A549 (cell line): ENCODE results near the gene TTC28. TPM values are rescaled to one million over a fixed set of nuclear protein-coding genes. Genes with fewer than 3 reads are reported as not detected.

Experiments
- ATAC-seq, 2 experiments: fragments of 200-7000 bp in 1 of 2; fragments of >200 bp in 1 of 2; cut with Nextera tagmentation in 1 of 2; cut with Tn5 transposase in 1 of 2; 3 replicates each; pipeline versions ENCODE4 v1.8.0 to v1.9.1; 2018 to 2020; ENCODE audit warnings: mild to moderate bottlenecking in 1 of 2, moderate library complexity in 1 of 2
- CTCF ChIA-PET: fragments of 300-600 bp; sonication (Branson Sonifier 250); formaldehyde crosslinking; extraction: SDS; loops from one replicate; lab custom pipeline; 2021; ENCODE audit warnings: antibody characterized with exemption, inconsistent platforms; lab: Yijun Ruan, JAX
- POLR2A ChIA-PET: fragments of 350-600 bp; formaldehyde crosslinking; extraction: SDS; loops from one replicate; lab custom pipeline; 2021; ENCODE audit warnings: antibody characterized with exemption, inconsistent platforms; lab: Yijun Ruan, JAX
- DNase-seq, 2 experiments: peaks; one replicate each; pipeline versions ENCODE4 v3.0.0 to v3.0.0-alpha.2; 2011 to 2016; ENCODE audit warnings: low read depth in 1 of 2, low spot score in 1 of 2
- FAIRE-seq: peaks from 2 replicates; lab custom pipeline; 2011; peaks lifted over from hg19 to GRCh38; lab: Jason Lieb, UNC
- H3K27ac ChIP-seq, 2 experiments: fragments of >200 bp; sonication (Bioruptor Twin); formaldehyde crosslinking; 3 replicates each; pipeline ENCODE4 v1.5.1; 2016 to 2017
- H3K4me1 ChIP-seq: fragments of >200 bp; sonication (Bioruptor Twin); formaldehyde crosslinking; 3 replicates; pipeline ENCODE4 v1.6.1; 2016
- H3K4me2 ChIP-seq: fragments of >200 bp; sonication (Bioruptor Twin); formaldehyde crosslinking; 3 replicates; pipeline ENCODE4 v1.6.1; 2016
- H3K4me3 ChIP-seq: fragments of >200 bp; sonication (Bioruptor Twin); formaldehyde crosslinking; 3 replicates; pipeline ENCODE4 v1.5.1; 2016
- H3K9me3 ChIP-seq: fragments of >200 bp; sonication (Bioruptor Twin); formaldehyde crosslinking; 3 replicates; pipeline ENCODE4 v1.6.1; 2016
- CBX8 ChIP-seq: fragments of 200-600 bp; sonication (generic); IDR thresholded peaks from 2 replicates; pipeline ENCODE4 v1.6.1; 2016
- CEBPB ChIP-seq, 2 experiments: fragments of >200 bp in 1 of 2; sonication (Bioruptor Twin) in 1 of 2; formaldehyde crosslinking in 1 of 2; IDR thresholded peaks; 2 replicates each; pipeline ENCODE4 v1.6.1; 2012 to 2016
- E2F6 ChIP-seq: IDR thresholded peaks from 2 replicates; pipeline ENCODE4 v1.6.1; 2012; ENCODE audit warnings: low read depth, borderline replicate concordance
- EHF ChIP-seq: fragments of 250-450 bp; sonication (Bioruptor Pico); IDR thresholded peaks from 2 replicates; pipeline ENCODE4 v1.5.0; 2020; ENCODE audit warnings: mild to moderate bottlenecking
- ESRRA ChIP-seq: fragments of 150-350 bp; IDR thresholded peaks from 2 replicates; pipeline ENCODE4 v1.6.1; 2014; ENCODE audit warnings: mild to moderate bottlenecking, low read length, borderline replicate concordance
- FOSL2 ChIP-seq, 2 experiments: fragments of 450-650 bp in 1 of 2; fragments of >200 bp in 1 of 2; sonication (Bioruptor Twin) in 1 of 2; formaldehyde crosslinking; IDR thresholded peaks; 2 replicates each; pipeline versions ENCODE4 v1.5.0 to v1.6.1; 2016 to 2020; ENCODE audit warnings: mild to moderate bottlenecking in 1 of 2, moderate library complexity in 1 of 2
- FOXS1 ChIP-seq: fragments of 250-450 bp; sonication (Bioruptor Pico); IDR thresholded peaks from 2 replicates; pipeline ENCODE4 v1.5.0; 2020; ENCODE audit warnings: mild to moderate bottlenecking, moderate library complexity
- HDAC2 ChIP-seq: fragments of 200-600 bp; sonication (generic); IDR thresholded peaks from 2 replicates; pipeline ENCODE4 v1.6.1; 2016
- HEYL ChIP-seq: fragments of 250-450 bp; sonication (Bioruptor Pico); IDR thresholded peaks from 2 replicates; pipeline ENCODE4 v1.8.0; 2021; ENCODE audit warnings: mild to moderate bottlenecking, moderate library complexity
- HOXB13 ChIP-seq: fragments of 250-450 bp; sonication (Bioruptor Pico); IDR thresholded peaks from 2 replicates; pipeline ENCODE4 v1.5.0; 2020; ENCODE audit warnings: low read depth, mild to moderate bottlenecking, moderate library complexity
- JUN ChIP-seq, 2 experiments: fragments of >200 bp; sonication (Bioruptor Twin); formaldehyde crosslinking; IDR thresholded peaks; 2 replicates in 1 of 2; 3 replicates in 1 of 2; pipeline ENCODE4 v1.6.1; 2016 to 2017
- MAFK ChIP-seq: fragments of 450-650 bp; IDR thresholded peaks from 2 replicates; pipeline ENCODE4 v1.6.1; 2014; ENCODE audit not compliant: partially characterized antibody
- POLR2AphosphoS2 ChIP-seq: conservative IDR thresholded peaks from 2 replicates; pipeline ENCODE4 v1.6.1; 2012; ENCODE audit warnings: low read length, improper control_type of control experiment, inconsistent platforms
- RAD21 ChIP-seq, 2 experiments: fragments of >200 bp in 1 of 2; sonication (Bioruptor Twin) in 1 of 2; formaldehyde crosslinking in 1 of 2; IDR thresholded peaks in 1 of 2; conservative IDR thresholded peaks in 1 of 2; 2 replicates in 1 of 2; 3 replicates in 1 of 2; pipeline ENCODE4 v1.6.1; 2012 to 2018; ENCODE audit warnings: inconsistent platforms in 1 of 2
- RCOR1 ChIP-seq: fragments of 150-350 bp; IDR thresholded peaks from 2 replicates; pipeline ENCODE4 v1.6.1; 2014; ENCODE audit warnings: antibody characterized with exemption, low read length, low read depth
- REST ChIP-seq: fragments of 200-600 bp; sonication (generic); IDR thresholded peaks from 2 replicates; pipeline ENCODE4 v1.6.1; 2016; ENCODE audit warnings: antibody characterized with exemption, mild to moderate bottlenecking, moderate library complexity
- SMC3 ChIP-seq: fragments of >200 bp; sonication (Bioruptor Twin); formaldehyde crosslinking; IDR thresholded peaks from 3 replicates; pipeline ENCODE4 v1.6.1; 2018; ENCODE audit warnings: inconsistent platforms
- SREBF2 ChIP-seq: fragments of 450-650 bp; IDR thresholded peaks from 2 replicates; pipeline ENCODE4 v1.6.1; 2014; ENCODE audit warnings: mild to moderate bottlenecking, moderate library complexity
- ZC3H11A ChIP-seq: fragments of 450-650 bp; IDR thresholded peaks from 2 replicates; pipeline ENCODE4 v1.6.1; 2014; ENCODE audit warnings: antibody characterized with exemption, mild to moderate bottlenecking
- ZSCAN20 ChIP-seq: fragments of 250-450 bp; sonication (Bioruptor Pico); IDR thresholded peaks from 2 replicates; pipeline ENCODE4 v1.8.0; 2022; ENCODE audit warnings: mild to moderate bottlenecking, moderate library complexity
- WGBS: methylation state at CpG from one replicate; pipeline ENCODE4 v1.1.6; 2017; ENCODE audit errors: missing lambda C conversion rate; 5-methylcytosine and 5-hydroxymethylcytosine counted together
- polyA plus RNA-seq, 4 experiments: library from polyadenylated mRNA; depleted of rRNA in 3 of 4; stranded (reverse); fragments of >200 nt; fragmentation: RNase III in 1 of 4; extraction: RNeasy Plus Mini Kit Qiagen cat#74134 plus additional on column Dnase treatment in 1 of 4; gene quantifications; 2 replicates in 3 of 4; 3 replicates in 1 of 4; pipeline ENCODE4 v1.2.3, GENCODE V29; 2011 to 2017
- TF ChIP-seq, protein P1 (sequence below): fragments of 250-450 bp; sonication (Bioruptor Pico); IDR thresholded peaks from 2 replicates; pipeline ENCODE4 v1.5.0; 2020; ENCODE audit warnings: low read depth, mild to moderate bottlenecking, moderate library complexity

Gene TTC28
- polyA plus RNA-seq, 2 of the 4 experiments (the other 2 are of a cell fraction): 2.6 to 3.8 TPM

GRCh38 chr22:27970596-27971220, 708.9 kb downstream of the TTC28 start:
- no peak for FAIRE-seq
- Histone ChIP-seq H3K4me1 (peaks cover 9% of the 10 kb centered on the region; the same call in 2 of the 3 replicates), H3K27ac (no peak overlapping the region), H3K9me3 (no peaks in the 10 kb centered on the region; the same call in 2 of the 3 replicates), H3K4me2 (no peak overlapping the region), H3K4me3 (no peak overlapping the region)
- 89% methylated on average over 1 of the region's 1 CpG for WGBS
- no peak for ATAC-seq
- ChIA-PET CTCF (no interaction called here), POLR2A (no interaction called here)
- TF ChIP-seq MAFK: no peak
- TF ChIP-seq FOXS1: no peak
- TF ChIP-seq POLR2AphosphoS2: no peak
- no peak for TF ChIP-seq SMC3
- no peak for TF ChIP-seq ESRRA
- no peak for TF ChIP-seq HEYL
- TF ChIP-seq CEBPB (IDR thresholded peaks at IDR 0.05): no peak
- TF ChIP-seq HDAC2: no peak
- TF ChIP-seq CBX8: no peak
- TF ChIP-seq E2F6: no peak
- TF ChIP-seq RCOR1: no peak
- no peak for TF ChIP-seq ZC3H11A
- TF ChIP-seq EHF (CRISPR knock-in tag): no peak
- TF ChIP-seq REST: no peak
- no peak for TF ChIP-seq FOSL2 (IDR thresholded peaks at IDR 0.05)
- TF ChIP-seq FOSL2 (CRISPR knock-in tag; IDR thresholded peaks at IDR 0.05): no peak
- TF ChIP-seq JUN (IDR thresholded peaks at IDR 0.05): no peak
- TF ChIP-seq, protein P1, sequence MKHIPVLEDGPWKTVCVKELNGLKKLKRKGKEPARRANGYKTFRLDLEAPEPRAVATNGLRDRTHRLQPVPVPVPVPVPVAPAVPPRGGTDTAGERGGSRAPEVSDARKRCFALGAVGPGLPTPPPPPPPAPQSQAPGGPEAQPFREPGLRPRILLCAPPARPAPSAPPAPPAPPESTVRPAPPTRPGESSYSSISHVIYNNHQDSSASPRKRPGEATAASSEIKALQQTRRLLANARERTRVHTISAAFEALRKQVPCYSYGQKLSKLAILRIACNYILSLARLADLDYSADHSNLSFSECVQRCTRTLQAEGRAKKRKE (CRISPR knock-in tag): no peak
- no peak for TF ChIP-seq ZSCAN20 (CRISPR knock-in tag)
- TF ChIP-seq SREBF2: no peak
- no peak for TF ChIP-seq RAD21 (conservative IDR thresholded peaks at IDR 0.05 in 1 of 2, IDR thresholded peaks at IDR 0.05 in 1 of 2)
- DNase-seq: no peak

GRCh38 chr22:27966168-27967064, 713.2 kb downstream of the TTC28 start:
- FAIRE-seq (no peak), ATAC-seq (no peak), DNase-seq (no peak)
- peaks cover 9% of the 10 kb centered on the region for H3K4me1 ChIP-seq
- H3K4me3 ChIP-seq: no peak overlapping the region
- no peak overlapping the region for H3K4me2 ChIP-seq
- no peaks in the 10 kb centered on the region; the same call in 2 of the 3 replicates for H3K9me3 ChIP-seq
- peak; percentile 38 for TF ChIP-seq MAFK
- TF ChIP-seq HOXB13 (CRISPR knock-in tag): no peak
- ChIA-PET CTCF (interaction anchor here (0.5 kb wide), 1 partner anchor 337 kb away, joined by 3 read pairs; no protein-coding TSS in a partner anchor), POLR2A (no interaction called here)
- 93% methylated on average over 15 of the region's 15 CpGs for WGBS
- H3K27ac ChIP-seq: no peak overlapping the region
